Lower leg skin (tissue), 4 donors: ENCODE results near the gene METRNL. TPM values are rescaled to one million over a fixed set of nuclear protein-coding genes. Genes with fewer than 3 reads are reported as not detected.

Experiments used
- DNase-seq, 2 donors: peaks; one replicate each; pipeline ENCODE4 v3.0.0-alpha.2; 2019; ENCODE audit warnings: low spot score in 2 of 2
- H3K4me3 ChIP-seq: fragments of 200-600 bp; sonication (generic); 2 replicates; pipeline ENCODE4 v1.5.1; 2017; ENCODE audit warnings: mild to moderate bottlenecking, low read depth; ENCODE audit not compliant: poor library complexity, severe bottlenecking
- POLR2A ChIP-seq, 2 donors: fragments of 450-650 bp; IDR thresholded peaks; one replicate each; pipeline ENCODE4 v1.6.1; 2016 to 2017; ENCODE audit warnings: antibody characterized with exemption in 2 of 2, mild to moderate bottlenecking in 1 of 2, moderate library complexity in 1 of 2
- WGBS, 2 donors: methylation state at CpG; one replicate each; pipeline ENCODE4 v1.1.5; 2018; 5-methylcytosine and 5-hydroxymethylcytosine counted together
- intact Hi-C: fragments of 100-400 bp; cut with DNase I; formaldehyde crosslinking; loops from one replicate; pipeline ENCODE4 v1.15.0; 2023; ENCODE audit warnings: low total_unique reads
- total RNA-seq, 4 donors: library from RNA; depleted of rRNA; stranded (reverse); fragments of >200 nt; gene quantifications; one replicate each; pipeline ENCODE4 v1.1.0, GENCODE V29; 2016
- TF ChIP-seq, protein P1 (sequence below), 3 donors: fragments of 450-650 bp; IDR thresholded peaks; one replicate each; pipeline ENCODE4 v1.5.1; 2016; ENCODE audit warnings: antibody characterized with exemption in 3 of 3, mild to moderate bottlenecking in 3 of 3, moderate library complexity in 2 of 3

The METRNL gene
- total RNA-seq, 4 donors from 2014 or later: 208 to 343 (median 296) TPM

DNA sequence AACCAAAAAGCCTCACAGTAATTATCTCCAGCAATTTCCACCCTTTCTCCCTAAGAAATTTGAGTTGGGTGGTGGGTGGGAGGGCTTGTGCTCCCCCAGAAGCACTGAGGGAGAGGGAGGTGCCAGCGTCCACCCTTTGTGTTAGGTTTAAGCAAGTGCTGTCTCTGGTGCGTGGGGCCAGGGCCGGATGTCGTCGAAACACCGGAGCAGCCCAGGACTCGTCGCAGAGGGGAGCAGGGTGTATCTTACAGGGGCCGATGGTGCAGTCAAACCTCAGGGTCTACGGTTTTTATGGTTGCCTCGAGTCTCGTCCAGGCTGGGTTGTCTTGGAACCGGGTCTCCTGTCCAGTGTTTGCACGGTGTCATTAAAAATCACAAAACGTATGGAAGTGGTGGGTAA is 35.3 kb downstream of the METRNL start:
- H3K4me3 ChIP-seq: no peak overlapping the region
- TF ChIP-seq POLR2A (IDR thresholded peaks at IDR 0.05): no peak
- TF ChIP-seq, protein P1, sequence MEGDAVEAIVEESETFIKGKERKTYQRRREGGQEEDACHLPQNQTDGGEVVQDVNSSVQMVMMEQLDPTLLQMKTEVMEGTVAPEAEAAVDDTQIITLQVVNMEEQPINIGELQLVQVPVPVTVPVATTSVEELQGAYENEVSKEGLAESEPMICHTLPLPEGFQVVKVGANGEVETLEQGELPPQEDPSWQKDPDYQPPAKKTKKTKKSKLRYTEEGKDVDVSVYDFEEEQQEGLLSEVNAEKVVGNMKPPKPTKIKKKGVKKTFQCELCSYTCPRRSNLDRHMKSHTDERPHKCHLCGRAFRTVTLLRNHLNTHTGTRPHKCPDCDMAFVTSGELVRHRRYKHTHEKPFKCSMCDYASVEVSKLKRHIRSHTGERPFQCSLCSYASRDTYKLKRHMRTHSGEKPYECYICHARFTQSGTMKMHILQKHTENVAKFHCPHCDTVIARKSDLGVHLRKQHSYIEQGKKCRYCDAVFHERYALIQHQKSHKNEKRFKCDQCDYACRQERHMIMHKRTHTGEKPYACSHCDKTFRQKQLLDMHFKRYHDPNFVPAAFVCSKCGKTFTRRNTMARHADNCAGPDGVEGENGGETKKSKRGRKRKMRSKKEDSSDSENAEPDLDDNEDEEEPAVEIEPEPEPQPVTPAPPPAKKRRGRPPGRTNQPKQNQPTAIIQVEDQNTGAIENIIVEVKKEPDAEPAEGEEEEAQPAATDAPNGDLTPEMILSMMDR (IDR thresholded peaks at IDR 0.05): no peak
- 90 to 93% methylated on average over 15 of the region's 15 CpGs for WGBS, 2 donors
- DNase-seq: no peak
- intact Hi-C loops: no loop called here

DNA sequence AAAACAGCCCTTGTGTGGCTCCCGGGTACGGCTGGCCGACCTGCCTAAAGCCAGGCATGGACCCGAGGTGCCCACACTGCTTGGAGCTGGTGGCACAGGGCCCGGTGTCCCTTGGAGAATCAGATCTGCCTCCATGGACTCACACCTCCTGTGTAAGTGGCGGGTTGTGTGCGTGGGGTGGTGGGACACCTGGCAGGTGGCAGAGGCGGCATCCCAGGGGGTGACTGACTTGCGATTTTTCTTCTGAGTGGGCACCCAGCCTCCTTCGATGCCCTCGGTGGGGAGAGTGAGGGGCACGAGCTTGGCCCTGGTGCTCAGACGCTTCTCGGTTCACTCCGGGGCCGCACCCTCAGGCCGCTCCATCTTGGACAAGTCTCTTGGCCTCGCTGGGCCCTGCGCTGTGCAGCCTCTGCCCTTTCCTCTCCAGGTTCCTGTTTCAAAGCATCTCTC is 35.8 kb downstream of the METRNL start:
- no peak for TF ChIP-seq POLR2A (IDR thresholded peaks at IDR 0.05)
- TF ChIP-seq, protein P1 (IDR thresholded peaks at IDR 0.05): no peak
- H3K4me3 ChIP-seq: no peak overlapping the region
- no peak for DNase-seq
- intact Hi-C loops: no loop called here
- 96 to 98% methylated on average over 19 of the region's 19 CpGs for WGBS, 2 donors

DNA sequence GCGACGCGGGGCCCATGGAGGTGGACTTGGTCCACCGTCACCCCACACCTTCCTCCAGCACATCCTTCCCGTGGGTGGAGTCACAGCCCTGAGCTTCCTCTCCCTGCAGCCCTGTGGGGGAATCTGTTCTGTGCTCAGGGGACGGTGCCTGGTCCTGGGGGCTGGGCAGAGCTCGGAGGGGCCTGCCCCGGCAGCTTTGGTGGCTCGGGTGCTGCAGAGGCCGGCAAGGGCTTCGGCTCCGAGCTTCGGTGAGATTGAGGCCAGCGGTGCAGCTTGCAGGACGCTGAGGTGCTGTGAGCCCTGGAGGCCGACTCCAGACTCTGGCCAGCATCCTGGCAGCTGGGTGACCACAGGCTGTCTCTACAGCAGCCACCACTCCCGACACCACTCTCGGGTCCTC is 36.4 kb downstream of the METRNL start:
- WGBS, 2 donors: 67 to 87% methylated on average over 8 to 16 of the region's 18 CpGs
- no peak for DNase-seq
- no peak for TF ChIP-seq POLR2A (IDR thresholded peaks at IDR 0.05)
- no peak overlapping the region for H3K4me3 ChIP-seq
- intact Hi-C loops: no loop called here

DNA sequence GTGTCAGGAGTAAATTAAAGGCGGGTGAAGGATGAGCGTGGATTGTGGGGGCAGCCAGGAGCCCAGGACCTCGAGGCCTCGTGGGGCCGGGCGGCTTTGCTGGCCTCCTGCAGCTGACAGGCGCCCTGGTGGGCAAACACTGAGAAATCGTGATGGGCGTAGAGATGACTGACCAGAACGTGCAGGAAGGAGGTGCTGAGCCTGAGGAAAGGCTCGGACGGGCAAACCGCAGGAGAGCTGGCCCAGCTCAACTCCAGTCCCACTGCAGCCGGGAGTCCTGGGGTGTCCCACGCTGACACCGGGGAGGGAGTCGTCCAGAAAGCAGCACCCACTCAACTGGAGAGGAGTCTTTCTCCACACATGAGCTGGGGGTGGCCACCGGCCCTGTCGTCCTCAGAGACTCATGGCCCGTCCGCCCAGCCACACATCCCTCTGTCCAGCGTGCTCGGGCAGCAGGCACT is 36.9 kb downstream of the METRNL start:
- WGBS, 2 donors: 90 to 92% methylated on average over 23 of the region's 23 CpGs
- intact Hi-C loops: no loop called here
- DNase-seq: no peak
- TF ChIP-seq, protein P1 (IDR thresholded peaks at IDR 0.05): no peak
- no peak for TF ChIP-seq POLR2A (IDR thresholded peaks at IDR 0.05)
- H3K4me3 ChIP-seq: no peak overlapping the region

GRCh38 chr17:83116783-83117555 is 37.6 kb downstream of the METRNL start:
- WGBS, 2 donors: 89 to 91% methylated on average over 21 of the region's 21 CpGs
- intact Hi-C loops: no loop called here
- TF ChIP-seq POLR2A (IDR thresholded peaks at IDR 0.05): no peak
- TF ChIP-seq, protein P1 (IDR thresholded peaks at IDR 0.05): no peak
- DNase-seq: no peak
- no peak overlapping the region for H3K4me3 ChIP-seq

GRCh38 chr17:83117583-83117982 is 38.2 kb downstream of the METRNL start:
- no peak overlapping the region for H3K4me3 ChIP-seq
- no peak for TF ChIP-seq POLR2A (IDR thresholded peaks at IDR 0.05)
- TF ChIP-seq, protein P1 (IDR thresholded peaks at IDR 0.05): no peak
- DNase-seq: no peak
- 70 to 72% methylated on average over 5 of the region's 5 CpGs for WGBS, 2 donors
- intact Hi-C loops: no loop called here
